CD14-positive monocyte (primary cell): Measurements from ENCODE around the gene POGLUT2. TPM values are rescaled to one million over a fixed set of nuclear protein-coding genes. Genes with fewer than 3 reads are reported as not detected.

Experiments used
- DNase-seq, 3 donors: peaks; one replicate each; pipeline ENCODE4 v3.0.0-alpha.2; 2011 to 2022
- H2AFZ ChIP-seq: 2 replicates; pipeline ENCODE4 v1.6.0; 2012; ENCODE audit warnings: mild to moderate bottlenecking, low read depth, low read length, inconsistent platforms; ENCODE audit not compliant: insufficient read depth, poor library complexity, severe bottlenecking
- H3K27ac ChIP-seq, 2 donors: 1 replicate in 1 of 2; 2 replicates in 1 of 2; pipeline ENCODE4 v1.5.1; 2012 to 2013; ENCODE audit warnings: low read length in 2 of 2, control low read depth in 1 of 2, inconsistent platforms in 1 of 2, low read depth in 1 of 2, mild to moderate bottlenecking in 1 of 2
- H3K27me3 ChIP-seq, 2 donors: one replicate each; pipeline versions ENCODE4 v1.6.0 to v1.6.1; 2011 to 2013; ENCODE audit warnings: low read length in 2 of 2; ENCODE audit not compliant: control insufficient read depth in 2 of 2, insufficient read depth in 2 of 2
- H3K36me3 ChIP-seq, 2 donors: replicated peaks in 1 of 2; 1 replicate in 1 of 2; 2 replicates in 1 of 2; pipeline versions ENCODE4 v1.5.1 to v1.6.1; 2012 to 2013; ENCODE audit warnings: low read length in 2 of 2, control low read depth in 1 of 2, inconsistent platforms in 1 of 2, mild to moderate bottlenecking in 1 of 2; ENCODE audit not compliant: insufficient read depth in 2 of 2, control insufficient read depth in 1 of 2
- H3K4me1 ChIP-seq, 2 donors: 1 replicate in 1 of 2; 2 replicates in 1 of 2; pipeline versions ENCODE4 v1.5.1 to v1.6.1; 2012 to 2013; ENCODE audit warnings: low read length in 2 of 2, control low read depth in 1 of 2, inconsistent platforms in 1 of 2, mild to moderate bottlenecking in 1 of 2, moderate library complexity in 1 of 2; ENCODE audit not compliant: insufficient read depth in 2 of 2, control insufficient read depth in 1 of 2
- H3K4me2 ChIP-seq: replicated peaks from 2 replicates; pipeline ENCODE3; 2012; ENCODE audit warnings: low read length, moderate library complexity, mild to moderate bottlenecking; ENCODE audit not compliant: poor library complexity, severe bottlenecking; ENCODE audit errors: extremely low read depth
- H3K4me3 ChIP-seq, 3 experiments: fragments of 200-600 bp in 1 of 3; sonication (generic) in 1 of 3; replicated peaks in 1 of 3; 1 replicate in 2 of 3; 2 replicates in 1 of 3; pipeline ENCODE4 v1.5.1; 2011 to 2013; ENCODE audit warnings: low read length in 3 of 3, mild to moderate bottlenecking in 3 of 3, control low read depth in 2 of 3, low read depth in 2 of 3, inconsistent platforms in 1 of 3, moderate library complexity in 1 of 3
- H3K79me2 ChIP-seq: 2 replicates; pipeline ENCODE4 v1.6.0; 2012; ENCODE audit warnings: mild to moderate bottlenecking, control low read depth, inconsistent platforms, low read length, moderate library complexity; ENCODE audit not compliant: insufficient read depth
- H3K9ac ChIP-seq: 2 replicates; pipeline ENCODE4 v1.6.0; 2017; ENCODE audit warnings: low read length, mild to moderate bottlenecking; ENCODE audit not compliant: insufficient read depth, poor library complexity, severe bottlenecking
- H3K9me3 ChIP-seq, 2 donors: replicated peaks in 1 of 2; 1 replicate in 1 of 2; 2 replicates in 1 of 2; pipeline versions ENCODE4 v1.5.1 to v1.6.1; 2012 to 2013; ENCODE audit warnings: low read length in 2 of 2, control low read depth in 1 of 2; ENCODE audit not compliant: control insufficient read depth in 1 of 2, insufficient read depth in 1 of 2
- H4K20me1 ChIP-seq: 2 replicates; pipeline ENCODE4 v1.6.0; 2012; ENCODE audit warnings: mild to moderate bottlenecking, low read length, control low read depth, moderate library complexity; ENCODE audit not compliant: insufficient read depth
- H3K27ac Mint-ChIP-seq, 7 donors: one replicate each; pipeline ENCODE4 v1.8.0; 2020; ENCODE audit warnings: mild to moderate bottlenecking in 7 of 7, mixed read lengths in 7 of 7, moderate library complexity in 6 of 7, inconsistent platforms in 2 of 7
- H3K27me3 Mint-ChIP-seq, 3 donors: one replicate each; pipeline ENCODE4 v1.8.0; 2021 to 2022; ENCODE audit warnings: low read depth in 3 of 3, mild to moderate bottlenecking in 3 of 3, mixed read lengths in 3 of 3, moderate library complexity in 3 of 3, inconsistent platforms in 1 of 3
- H3K36me3 Mint-ChIP-seq, 2 donors: one replicate each; pipeline ENCODE4 v1.8.0; 2020; ENCODE audit warnings: mixed read lengths in 2 of 2, inconsistent platforms in 1 of 2, mild to moderate bottlenecking in 1 of 2
- H3K4me1 Mint-ChIP-seq: one replicate; pipeline ENCODE4 v1.8.0; 2020; ENCODE audit warnings: mild to moderate bottlenecking, mixed read lengths
- H3K4me3 Mint-ChIP-seq, 2 donors: one replicate each; pipeline ENCODE4 v1.8.0; 2020; ENCODE audit warnings: mild to moderate bottlenecking in 2 of 2, mixed read lengths in 2 of 2, moderate library complexity in 1 of 2
- H3K9me3 Mint-ChIP-seq, 7 donors: one replicate each; pipeline ENCODE4 v1.8.0; 2020 to 2022; ENCODE audit warnings: mixed read lengths in 7 of 7, mild to moderate bottlenecking in 6 of 7, moderate library complexity in 6 of 7, inconsistent platforms in 2 of 7
- CTCF ChIP-seq: fragments of 200-600 bp; IDR thresholded peaks from one replicate; pipeline ENCODE4 v1.8.0; 2022; ENCODE audit warnings: antibody characterized with exemption, mild to moderate bottlenecking
- WGBS: methylation state at CpG from one replicate; pipeline ENCODE4 v1.1.5; 2013; ENCODE audit warnings: missing lambda C conversion rate; ENCODE audit not compliant: insufficient coverage; 5-methylcytosine and 5-hydroxymethylcytosine counted together
- intact Hi-C, 2 donors: fragments of 100-400 bp; cut with micrococcal nuclease; formaldehyde crosslinking; loops; one replicate each; pipeline versions ENCODE4 v1.15.0 to v1.15.1; 2023
- polyA plus RNA-seq, 3 donors: library from polyadenylated mRNA; depleted of rRNA in 1 of 3; unstranded in 2 of 3; stranded (reverse) in 1 of 3; fragments of 300-500 nt in 2 of 3; fragments of >200 nt in 1 of 3; fragmentation: Illumina TruSeq in 2 of 3; gene quantifications; 1 replicate in 2 of 3; 2 replicates in 1 of 3; pipeline ENCODE4 v1.2.3, GENCODE V29; 2012 to 2021

POGLUT2 gene
- polyA plus RNA-seq, 3 donors: 0.22 TPM; not detected in 2

- H3K9me3 Mint-ChIP-seq: peaks cover 0 to 9% (median 4%) of the 10 kb centered on the region in 7 donors
- 100% methylated on average over 2 of the region's 3 CpGs for WGBS
- no peaks in the 10 kb centered on the region for H3K79me2 ChIP-seq
- peaks cover 0 to 3% (median 0%) of the 10 kb centered on the region in 3 donors for H3K27me3 Mint-ChIP-seq
- H3K27me3 ChIP-seq: no peaks in the 10 kb centered on the region
- no peaks in the 10 kb centered on the region for H3K4me1 Mint-ChIP-seq
- no peaks in the 10 kb centered on the region for H3K36me3 Mint-ChIP-seq
- no peaks in the 10 kb centered on the region for H3K36me3 ChIP-seq
- no peak overlapping the region for H3K27ac Mint-ChIP-seq
- H3K9me3 ChIP-seq: no peaks in the 10 kb centered on the region
- no peak overlapping the region for H2AFZ ChIP-seq
- no peak overlapping the region for H3K4me3 Mint-ChIP-seq
- H3K4me1 ChIP-seq: no peaks in the 10 kb centered on the region
- no peak overlapping the region for H3K4me2 ChIP-seq
- no peak for DNase-seq
- no peaks in the 10 kb centered on the region for H4K20me1 ChIP-seq
- no peak overlapping the region for H3K27ac ChIP-seq
- H3K9ac ChIP-seq: no peak overlapping the region
- H3K4me3 ChIP-seq: no peak overlapping the region
- intact Hi-C loops: no loop called here
- TF ChIP-seq CTCF: no peak
Measured at GRCh38 chr13:102751886-102752285, 46.9 kb downstream of the POGLUT2 start.

GRCh38 chr13:102742506-102742905, 56.3 kb downstream of the POGLUT2 start:
- no peaks in the 10 kb centered on the region for H4K20me1 ChIP-seq
- TF ChIP-seq CTCF: no peak
- H3K4me3 ChIP-seq: no peak overlapping the region
- H3K4me3 Mint-ChIP-seq: no peak overlapping the region
- no peaks in the 10 kb centered on the region for H3K79me2 ChIP-seq
- H3K9me3 Mint-ChIP-seq: peaks cover 0 to 2% (median 0%) of the 10 kb centered on the region in 7 donors
- DNase-seq: no peak
- no peak overlapping the region for H2AFZ ChIP-seq
- H3K36me3 ChIP-seq: no peaks in the 10 kb centered on the region
- no peaks in the 10 kb centered on the region for H3K4me1 Mint-ChIP-seq
- peaks cover 0 to 3% (median 0%) of the 10 kb centered on the region in 3 donors for H3K27me3 Mint-ChIP-seq
- H3K9me3 ChIP-seq: no peaks in the 10 kb centered on the region
- H3K4me2 ChIP-seq: no peak overlapping the region
- no peaks in the 10 kb centered on the region for H3K27me3 ChIP-seq
- intact Hi-C loops: no loop called here
- H3K9ac ChIP-seq: no peak overlapping the region
- H3K27ac Mint-ChIP-seq: no peak overlapping the region
- H3K4me1 ChIP-seq: no peaks in the 10 kb centered on the region
- no peak overlapping the region for H3K27ac ChIP-seq
- no peaks in the 10 kb centered on the region for H3K36me3 Mint-ChIP-seq
